Fibroblast of upper back skin (primary cell): ENCODE data around the gene TMBIM1.

Experiments
- DNase-seq: peaks from one replicate; pipeline ENCODE4 v3.0.0-alpha.2; 2013

The TMBIM1 gene

DNA sequence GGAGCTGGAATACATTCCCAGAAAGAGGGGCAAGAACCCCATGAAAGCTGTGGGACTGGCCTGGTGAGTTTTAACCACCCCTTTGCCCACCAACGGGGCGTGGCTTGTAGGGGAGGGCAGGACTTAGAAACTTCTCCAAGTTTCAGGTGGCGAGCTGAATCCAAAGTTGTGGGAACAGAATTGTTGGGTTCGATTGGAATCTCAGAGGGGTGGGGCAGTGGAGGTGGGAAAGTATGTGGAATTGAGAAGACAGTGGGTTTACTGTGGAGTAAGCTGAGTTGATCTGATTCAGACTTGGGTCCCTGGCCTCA lies 20.9 kb downstream of the TMBIM1 start:
- DNase-seq, result no peak

DNA sequence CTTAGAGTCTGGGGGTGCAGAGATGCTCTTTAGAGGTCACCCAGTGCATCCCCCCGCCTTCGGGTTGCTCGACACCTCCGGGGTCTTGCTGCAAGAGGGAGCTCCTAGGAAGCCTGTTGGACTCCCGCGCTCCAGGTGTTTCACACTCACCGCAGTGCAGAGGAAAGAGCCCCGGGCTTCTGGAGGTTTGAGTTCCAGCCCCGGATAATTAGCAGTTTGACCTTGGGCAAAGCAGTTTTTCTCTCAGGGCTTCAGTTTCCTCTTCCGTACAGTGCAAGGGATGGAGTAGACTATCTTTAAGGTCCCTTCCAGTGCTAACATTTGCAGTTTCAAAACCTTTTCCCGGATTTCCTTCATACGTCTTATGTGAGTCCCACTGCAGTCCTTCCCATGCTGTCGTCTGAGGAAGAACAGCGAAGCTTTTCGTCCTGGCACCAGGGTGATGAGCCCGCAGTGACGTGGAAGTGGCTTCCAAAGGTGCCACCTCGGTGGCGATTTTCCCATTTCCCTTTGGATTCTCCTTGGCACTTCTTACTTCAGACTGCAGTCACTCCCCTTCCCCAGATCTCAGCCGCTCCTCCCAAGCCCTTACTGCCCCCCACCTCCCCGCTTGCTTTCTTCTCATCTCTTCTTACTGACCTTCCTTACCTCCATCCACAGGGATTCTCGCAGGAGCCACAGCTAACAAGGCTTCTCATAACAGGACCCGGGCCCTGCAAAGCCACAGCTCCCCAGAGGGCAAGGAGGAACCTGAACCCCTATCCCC lies 21.4 kb downstream of the TMBIM1 start:
- DNase-seq, result no peak

DNA sequence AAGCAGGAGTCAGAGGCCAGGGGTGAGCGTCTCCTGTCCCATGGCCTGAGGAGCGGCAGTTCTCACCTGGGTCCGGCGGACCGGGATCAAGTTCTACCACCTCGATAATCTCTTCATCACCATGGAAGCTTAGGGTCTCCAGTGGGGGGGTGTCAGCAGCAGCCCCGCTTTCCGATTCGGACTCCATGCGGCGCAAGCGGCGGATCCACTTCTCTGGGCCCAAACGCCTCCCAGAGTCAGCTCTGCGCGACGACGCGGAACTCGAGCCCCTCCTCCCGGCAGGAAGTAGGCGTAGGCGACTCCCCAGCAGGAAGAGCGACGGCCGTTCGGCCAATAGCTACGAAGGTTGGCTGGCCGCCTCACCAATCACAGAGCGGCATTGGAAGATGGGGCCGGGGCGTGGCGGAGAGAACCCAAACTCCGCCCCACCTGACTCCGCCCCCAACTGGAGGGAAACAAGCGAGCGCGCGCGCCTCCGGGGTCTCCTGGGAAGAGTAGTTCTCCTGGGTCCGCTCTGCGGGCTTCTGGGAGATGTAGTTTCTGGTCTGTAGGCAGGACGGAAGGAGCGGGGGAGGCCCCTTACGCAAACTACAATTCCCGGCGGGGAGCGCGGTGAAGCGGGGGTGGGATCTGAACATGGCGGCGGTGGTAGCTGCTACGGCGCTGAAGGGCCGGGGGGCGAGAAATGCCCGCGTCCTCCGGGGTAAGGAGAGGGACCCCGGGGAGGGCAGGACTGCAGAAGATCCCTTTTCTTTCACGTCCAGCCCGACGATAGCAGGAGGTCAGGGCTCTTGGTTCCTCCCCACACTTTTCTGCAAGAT lies 22.2 kb downstream of the TMBIM1 start, which contains the start of the genes AAMP and PNKD:
TSS of gene AAMP (minus strand) at position 238 of the 821 bp plus-strand sequence. CDS start at position 187, 51 bp downstream.
TSS of gene PNKD (plus strand) at position 620 of the 821 bp plus-strand sequence. CDS start at position 637, 17 bp downstream.
- peak; percentile 100 for DNase-seq

DNA sequence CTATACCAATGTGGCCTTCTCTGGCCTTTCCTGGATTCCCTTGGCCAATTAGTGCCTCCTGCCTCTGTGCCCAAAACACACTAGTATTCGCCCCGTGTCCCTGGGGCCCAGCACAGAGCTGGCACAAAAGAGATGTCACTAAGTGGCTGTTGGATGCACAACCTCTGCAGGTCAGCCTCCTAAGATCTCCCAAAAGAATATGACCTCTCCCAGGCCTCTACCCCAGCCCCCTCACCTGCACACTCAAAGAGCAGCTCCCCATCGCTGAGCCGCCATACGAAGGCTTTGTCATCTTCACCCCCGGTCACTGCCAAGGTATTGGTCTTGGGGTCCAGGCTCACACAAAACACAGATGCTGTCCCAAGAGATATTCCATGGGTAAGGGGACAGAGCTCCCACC lies 25.0 kb downstream of the TMBIM1 start:
- no peak for DNase-seq

DNA sequence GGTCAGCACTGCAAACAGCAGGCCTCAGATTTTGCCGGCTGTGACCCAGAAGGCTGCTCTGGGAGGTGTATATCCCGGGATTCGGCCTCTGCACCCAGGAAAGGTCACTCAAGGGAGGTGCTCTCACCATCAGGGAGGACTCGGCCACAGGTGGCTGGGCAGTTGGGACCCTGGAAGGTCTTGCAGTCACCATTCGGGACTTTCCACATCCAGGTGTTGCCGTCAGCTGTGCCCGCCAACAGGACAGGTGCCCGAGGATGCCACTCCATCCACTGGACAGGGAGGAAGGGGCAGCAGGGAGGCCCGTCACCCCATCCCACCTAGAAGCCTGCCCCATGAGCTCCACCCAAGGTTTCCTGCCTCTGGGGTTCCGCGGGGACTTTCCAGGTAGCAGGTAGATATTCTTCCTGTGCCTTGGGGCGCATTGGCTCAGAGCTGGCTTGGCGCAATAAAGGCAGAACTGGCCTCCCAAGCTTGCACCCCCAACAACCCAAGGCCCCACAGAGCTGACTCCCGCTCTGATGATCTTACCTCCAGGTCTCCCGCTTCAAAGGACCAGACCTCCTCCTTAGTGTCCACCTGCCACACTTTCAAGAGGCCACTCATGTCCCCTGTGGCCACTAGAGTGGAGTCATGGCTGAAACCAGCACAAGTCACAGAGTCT lies 25.9 kb downstream of the TMBIM1 start:
- DNase-seq, result no peak

DNA sequence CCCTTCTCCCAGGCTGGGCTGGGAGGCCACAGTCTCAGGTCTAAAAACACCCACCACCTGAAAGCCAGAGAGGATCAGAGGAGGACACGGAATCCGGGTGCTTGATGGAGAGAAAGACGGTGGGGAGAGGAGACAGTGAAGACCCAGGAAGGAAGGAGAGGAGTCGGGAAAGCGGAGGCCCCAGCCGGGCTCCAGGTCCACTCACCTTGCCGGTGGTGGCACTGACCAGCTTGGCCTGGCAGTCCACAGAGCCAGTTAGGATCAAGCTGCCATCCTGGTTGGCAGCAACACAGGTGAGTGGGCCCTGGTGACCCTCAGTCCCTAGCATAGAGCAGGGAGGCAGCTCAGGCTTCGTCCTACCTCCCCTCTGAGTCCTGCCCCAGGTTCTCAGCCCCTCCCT lies 26.7 kb downstream of the TMBIM1 start:
- DNase-seq, result no peak

DNA sequence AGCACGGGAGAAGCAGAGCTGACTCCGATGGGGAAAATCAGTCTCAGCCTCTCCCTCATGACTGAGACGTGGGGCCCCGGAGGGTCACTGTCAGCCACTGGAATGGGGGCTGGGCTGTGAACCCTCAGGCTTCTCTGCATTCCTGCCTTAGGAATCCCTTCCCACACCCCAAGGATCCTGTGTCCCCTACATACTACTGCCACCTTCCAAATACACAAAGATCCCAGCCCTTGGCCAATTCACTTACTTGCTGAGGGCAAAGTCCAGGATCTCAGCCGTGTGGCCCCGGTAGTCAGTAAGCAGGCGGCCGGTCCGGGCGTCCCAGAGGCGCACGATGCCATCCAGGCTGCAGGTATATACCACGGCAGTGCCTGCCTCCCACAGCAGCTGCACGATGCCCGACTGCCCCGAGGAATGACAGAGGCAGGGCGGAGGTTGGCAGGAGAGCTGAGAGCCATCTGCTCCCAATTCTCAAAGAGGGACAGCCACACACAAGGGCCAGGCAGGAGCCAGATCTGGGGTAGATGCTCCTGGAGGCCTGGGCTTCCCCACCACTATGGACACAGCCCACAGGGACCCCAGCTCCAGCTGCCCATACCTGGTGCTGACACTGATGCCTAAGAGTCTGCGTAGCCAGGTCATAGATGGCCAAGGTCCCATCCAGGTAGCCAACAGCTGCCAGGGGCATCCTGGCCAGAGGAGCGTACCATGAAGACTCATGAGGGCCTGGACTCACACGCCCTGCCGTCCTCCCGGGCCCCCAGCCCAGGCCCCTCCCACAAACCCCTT lies 27.3 kb downstream of the TMBIM1 start:
- DNase-seq, result no peak

DNA sequence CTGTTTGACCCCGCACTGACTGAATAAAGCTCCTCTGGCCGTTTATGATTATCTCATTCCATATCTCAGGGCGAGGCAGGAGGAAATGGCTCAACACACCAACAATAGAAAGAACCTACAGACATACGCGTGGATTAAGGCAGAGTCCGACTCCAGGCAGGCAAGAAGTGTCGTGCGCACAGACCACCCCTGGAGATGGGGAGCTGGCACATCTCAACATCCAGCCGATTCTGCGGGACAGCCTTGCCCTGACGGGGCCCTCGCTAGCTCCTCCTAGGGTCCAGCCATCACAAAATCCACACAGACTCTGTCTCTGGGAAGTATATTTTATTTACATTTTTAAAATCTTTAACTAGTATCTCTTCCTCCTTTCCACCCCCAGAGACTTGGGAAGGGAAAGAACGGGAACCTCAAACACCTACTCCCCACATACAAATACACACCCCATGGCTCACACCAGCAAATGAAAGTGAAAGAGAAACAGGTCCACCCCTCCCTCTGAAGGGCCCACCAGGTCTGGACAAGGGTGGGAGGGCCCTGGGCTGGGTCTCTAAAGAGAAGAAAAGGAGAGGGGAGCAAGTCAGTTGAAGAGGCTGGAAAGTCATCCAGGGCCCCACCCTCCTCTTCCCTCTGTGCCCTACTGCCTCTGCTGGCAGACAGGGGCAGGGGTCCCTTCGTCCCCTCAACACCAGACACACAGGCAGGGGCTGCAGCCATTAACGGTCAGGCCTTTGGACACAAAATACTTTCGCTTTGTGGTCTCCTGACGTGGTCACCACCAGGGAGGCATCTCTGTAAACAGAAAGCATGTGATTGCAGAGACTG lies 28.3 kb downstream of the TMBIM1 start:
- no peak for DNase-seq

DNA sequence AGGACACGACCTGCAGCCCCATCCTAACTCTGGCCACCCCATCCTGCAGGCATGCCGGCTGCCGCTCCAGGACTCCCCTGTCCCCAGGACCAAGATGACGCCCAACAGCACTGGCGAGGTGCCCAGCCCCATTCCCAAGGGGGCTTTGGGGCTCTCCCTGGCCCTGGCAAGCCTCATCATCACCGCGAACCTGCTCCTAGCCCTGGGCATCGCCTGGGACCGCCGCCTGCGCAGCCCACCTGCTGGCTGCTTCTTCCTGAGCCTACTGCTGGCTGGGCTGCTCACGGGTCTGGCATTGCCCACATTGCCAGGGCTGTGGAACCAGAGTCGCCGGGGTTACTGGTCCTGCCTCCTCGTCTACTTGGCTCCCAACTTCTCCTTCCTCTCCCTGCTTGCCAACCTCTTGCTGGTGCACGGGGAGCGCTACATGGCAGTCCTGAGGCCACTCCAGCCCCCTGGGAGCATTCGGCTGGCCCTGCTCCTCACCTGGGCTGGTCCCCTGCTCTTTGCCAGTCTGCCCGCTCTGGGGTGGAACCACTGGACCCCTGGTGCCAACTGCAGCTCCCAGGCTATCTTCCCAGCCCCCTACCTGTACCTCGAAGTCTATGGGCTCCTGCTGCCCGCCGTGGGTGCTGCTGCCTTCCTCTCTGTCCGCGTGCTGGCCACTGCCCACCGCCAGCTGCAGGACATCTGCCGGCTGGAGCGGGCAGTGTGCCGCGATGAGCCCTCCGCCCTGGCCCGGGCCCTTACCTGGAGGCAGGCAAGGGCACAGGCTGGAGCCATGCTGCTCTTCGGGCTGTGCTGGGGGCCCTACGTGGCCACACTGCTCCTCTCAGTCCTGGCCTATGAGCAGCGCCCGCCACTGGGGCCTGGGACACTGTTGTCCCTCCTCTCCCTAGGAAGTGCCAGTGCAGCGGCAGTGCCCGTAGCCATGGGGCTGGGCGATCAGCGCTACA lies 29.4 kb downstream of the TMBIM1 start:
- no peak for DNase-seq

DNA sequence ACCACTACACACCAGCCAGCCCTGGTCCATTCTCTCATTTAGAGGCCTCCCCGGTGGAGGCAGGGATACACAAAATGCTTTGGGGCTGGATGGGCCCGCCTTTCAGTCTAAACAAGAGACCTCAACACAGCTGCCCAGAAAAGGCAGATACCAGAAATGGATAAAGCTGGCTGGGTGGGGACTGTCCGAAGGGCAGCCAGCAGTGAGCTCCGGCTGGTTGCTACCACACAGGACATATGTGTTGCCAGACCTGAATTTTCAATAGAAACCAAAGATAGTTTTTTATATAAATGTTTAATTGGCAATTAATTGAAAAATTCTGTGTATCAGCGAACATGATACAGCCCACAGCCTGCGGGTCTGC lies 30.1 kb downstream of the TMBIM1 start:
- DNase-seq, result no peak

DNA sequence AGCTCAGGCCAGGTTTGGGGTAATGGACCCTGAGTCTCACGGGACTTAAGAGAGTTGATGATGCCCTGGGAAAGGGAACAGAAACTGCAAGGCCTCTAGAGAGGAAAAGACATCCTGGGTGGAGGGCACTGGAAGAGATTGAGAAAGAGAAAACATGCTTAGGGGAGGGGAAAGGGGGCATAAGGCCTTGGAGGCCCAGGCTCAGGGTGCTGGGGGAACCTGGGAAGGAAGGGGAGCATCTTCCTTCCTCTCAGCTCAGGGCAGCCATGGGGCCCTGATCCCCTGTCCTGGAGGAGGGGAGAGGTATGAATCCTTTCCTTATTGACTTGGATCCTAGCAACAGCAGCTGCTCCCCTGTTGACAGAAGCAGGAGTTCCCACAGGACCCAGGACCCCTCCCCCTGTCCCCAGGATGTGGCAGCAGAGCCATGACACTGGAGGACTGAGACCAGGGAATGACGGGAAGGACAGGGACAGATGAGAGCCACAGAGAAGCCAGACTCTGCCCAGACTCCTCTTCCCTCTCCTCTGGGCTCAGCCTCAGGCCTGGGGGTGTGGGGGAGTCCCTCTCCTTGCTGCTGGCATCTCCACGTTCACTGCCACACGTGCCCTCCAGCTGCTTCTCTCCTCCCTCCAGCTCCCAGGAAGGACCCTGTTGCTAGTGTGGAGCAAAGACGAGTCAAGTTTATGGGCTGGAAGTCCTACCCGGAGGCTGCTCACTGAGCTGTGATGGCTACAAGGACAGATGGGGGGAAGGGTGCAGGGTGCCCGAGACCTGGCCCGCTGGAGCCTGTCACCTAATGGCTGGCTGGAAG lies 30.7 kb downstream of the TMBIM1 start:
- no peak for DNase-seq

DNA sequence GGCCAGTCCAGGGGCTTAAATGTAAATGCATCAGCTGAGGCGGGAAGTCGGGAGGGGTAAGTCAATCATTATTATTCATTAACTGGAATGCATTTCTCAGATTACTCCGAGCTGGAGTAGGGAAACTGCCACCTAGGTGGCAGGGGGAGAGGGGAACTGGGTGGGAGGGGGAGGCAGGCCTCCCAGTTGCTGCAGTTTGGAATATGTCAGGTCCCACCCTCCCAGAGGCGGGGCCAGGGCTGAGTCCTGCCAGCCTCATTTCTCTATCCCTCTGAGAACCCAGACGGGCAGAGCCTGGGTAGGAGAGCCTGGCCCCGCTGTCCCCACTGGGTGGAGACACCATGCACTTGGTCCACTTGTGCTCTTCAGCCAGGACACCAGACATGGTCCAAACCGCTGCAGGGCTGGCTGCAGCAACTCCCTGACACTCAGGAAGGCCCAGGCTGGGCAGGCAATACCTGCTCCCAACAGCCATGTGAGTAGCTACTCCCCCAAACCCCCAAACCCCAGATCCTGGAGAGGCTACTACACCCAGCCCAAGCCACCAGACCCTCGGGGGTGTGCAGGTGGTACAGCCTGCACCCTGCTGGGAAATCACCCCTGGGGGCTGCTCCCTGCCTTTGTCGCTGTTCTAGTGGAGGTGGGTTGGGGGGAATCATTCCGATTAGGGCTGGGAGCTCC lies 31.4 kb downstream of the TMBIM1 start, which contains the start of gene GPBAR1:
TSS of gene GPBAR1 (plus strand) at position 274 of the 681 bp plus-strand sequence. CDS start 1,710 bp downstream, outside the sequence.
- DNase-seq, result no peak

DNA sequence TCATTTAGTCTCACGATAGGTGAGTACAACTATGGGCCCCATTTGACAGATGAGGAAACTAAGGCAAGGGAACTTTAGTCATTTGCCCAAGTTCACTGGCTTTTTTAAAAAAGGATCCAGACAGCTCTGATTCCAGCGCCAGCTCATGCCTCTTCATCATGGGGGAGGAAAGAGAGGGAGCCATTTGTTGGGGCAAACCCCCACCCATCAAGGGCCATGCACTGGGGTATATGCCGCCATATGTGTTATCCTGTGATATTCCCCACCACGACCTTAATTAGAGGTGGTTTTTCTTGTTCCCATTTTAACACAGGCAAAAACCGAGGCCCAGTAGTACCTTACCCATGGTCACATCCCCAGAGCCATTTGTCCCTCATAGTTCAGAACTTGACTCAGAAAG lies 32.1 kb downstream of the TMBIM1 start:
- no peak for DNase-seq

DNA sequence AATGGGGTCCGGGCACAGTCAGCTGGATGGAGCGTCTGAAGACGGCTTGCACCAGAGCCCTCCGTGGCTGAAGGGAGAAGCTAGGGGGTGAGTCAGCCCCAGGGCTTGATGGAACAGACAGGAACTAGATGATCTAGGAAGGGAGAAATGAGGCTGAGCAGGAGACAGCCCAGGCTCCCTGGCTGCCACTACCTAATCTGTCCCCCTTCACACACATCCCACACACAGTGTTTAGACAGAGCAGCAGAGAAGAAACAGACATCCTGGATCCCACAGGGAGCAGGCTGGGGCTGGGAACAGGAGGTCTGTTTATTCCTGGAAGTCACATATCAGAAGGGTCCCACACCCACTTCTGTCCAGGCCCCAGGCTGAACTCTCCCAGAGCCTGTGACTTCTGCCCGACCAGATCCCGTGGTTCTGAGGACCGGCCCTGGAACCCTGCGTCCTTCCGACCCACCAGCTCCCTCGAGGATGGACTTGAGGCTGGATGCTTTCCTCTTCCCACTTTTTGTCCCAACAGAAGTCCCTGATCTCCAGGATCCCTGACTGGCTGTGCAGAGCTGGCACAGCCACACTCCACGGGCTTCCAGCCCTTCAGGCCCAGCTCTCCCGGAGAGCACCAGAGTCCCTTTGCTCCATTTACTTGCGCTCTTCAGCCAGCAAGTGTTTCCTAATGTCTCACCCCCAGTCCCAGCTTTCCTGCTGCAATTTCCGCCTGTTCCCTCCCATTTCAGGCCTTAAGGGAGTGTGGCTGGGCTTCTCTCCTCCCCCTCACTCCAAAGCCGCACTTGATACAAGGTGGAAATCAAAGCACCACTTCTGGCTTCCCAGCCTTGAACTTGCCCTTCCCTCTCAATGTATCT lies 33.0 kb downstream of the TMBIM1 start:
- peak; percentile 70 for DNase-seq

DNA sequence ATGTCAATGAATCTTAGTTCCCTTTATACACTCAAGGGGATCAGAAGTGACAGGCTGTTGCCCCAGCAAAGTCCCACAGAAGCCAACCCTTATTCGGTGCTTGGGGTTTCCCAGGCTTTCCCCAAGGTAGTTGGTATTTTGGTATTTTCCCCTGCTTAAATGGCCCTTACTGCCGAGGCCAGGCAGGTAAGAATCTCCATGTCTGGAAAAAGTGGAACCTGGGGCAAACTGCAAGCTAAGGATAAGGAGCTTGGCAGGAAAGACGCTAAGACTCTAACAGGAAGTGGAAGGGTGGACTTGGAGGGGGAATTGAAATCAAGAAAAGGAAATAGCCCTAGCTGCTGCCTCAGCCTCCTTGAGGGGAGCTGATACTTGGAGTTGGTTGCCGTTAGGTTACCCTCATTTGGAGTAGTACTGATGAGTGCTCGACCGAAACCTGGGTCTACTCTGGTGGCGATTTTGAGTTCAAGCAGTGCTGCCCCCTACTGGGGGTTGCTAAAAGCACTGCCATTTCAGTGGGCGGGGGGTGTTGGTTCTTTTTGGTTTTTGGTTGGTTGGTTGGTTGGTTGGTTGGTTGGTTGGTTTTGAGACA lies 34.8 kb downstream of the TMBIM1 start:
- peak; percentile 28 for DNase-seq

DNA sequence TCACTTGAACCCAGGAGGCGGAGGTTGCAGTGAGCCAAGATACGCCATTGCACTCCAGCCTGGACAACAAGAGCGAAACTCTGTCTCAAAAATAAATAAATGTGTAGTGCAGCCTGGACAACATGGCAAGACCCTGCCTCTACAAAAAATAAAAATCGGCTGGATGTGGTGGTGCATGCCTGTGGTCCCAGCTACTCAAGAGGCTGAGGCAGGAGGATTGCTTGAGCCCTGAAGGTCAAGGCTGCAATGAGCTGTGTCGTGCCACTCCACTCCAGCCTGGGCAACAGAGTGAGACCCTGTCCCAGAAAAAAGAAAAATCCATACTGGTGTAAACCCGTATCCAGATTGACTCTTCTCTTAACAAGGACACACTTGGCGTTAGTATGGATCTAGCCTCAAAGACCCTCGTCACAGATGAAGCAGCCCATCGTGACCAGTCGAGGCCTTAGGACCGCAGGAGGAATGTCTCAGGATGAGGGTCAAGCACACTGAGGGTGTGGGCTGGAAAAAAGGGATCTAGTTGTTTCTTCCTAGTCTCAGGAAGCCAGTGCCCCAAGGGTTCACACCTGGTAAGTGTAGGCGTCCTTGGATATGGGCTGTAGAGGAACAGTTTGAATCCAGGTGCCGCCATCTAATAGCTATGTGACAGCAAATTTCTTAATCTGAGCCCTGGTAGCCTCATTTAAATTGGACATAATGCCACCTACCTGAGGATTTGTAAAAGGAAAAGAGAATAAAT lies 35.5 kb downstream of the TMBIM1 start:
- DNase-seq, result no peak

DNA sequence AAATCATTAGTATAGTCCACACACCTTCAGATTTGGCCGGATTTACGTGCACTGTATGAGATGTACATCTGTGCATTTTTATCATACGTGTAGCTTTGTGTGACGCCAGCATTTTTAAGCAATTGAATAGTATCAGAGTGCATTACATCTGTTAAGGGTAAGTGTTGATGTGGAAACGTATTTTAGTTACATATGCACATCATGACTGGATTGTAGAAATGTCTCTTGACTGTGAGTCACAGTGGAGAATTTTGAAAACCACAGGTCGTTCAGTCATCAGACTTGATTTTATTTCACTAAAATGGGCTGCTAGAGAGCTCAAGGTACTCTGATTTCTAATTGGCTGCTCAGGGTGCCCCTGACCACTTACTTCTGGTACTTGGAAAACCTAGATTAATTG lies 36.9 kb downstream of the TMBIM1 start:
- DNase-seq, result peak; percentile 45
